Neuronal stem cell (in vitro differentiated cells): ENCODE data around the gene FOXS1.

Experiments used
- DNase-seq: peaks from one replicate; pipeline ENCODE4 v3.0.0-alpha.2; 2013; ENCODE audit warnings: low spot score
- H2AFZ ChIP-seq: one replicate; pipeline ENCODE4 v1.6.1; 2013; ENCODE audit warnings: mild to moderate bottlenecking, low read length, inconsistent platforms
- H2AK5ac ChIP-seq: 2 replicates; pipeline ENCODE4 v1.6.1; 2013; ENCODE audit warnings: low read depth, mild to moderate bottlenecking, inconsistent platforms, low read length, moderate library complexity, mixed read lengths
- H2BK120ac ChIP-seq: 2 replicates; pipeline ENCODE4 v1.6.1; 2013; ENCODE audit warnings: low read depth, mild to moderate bottlenecking, inconsistent platforms, low read length, moderate library complexity, mixed read lengths
- H2BK12ac ChIP-seq: one replicate; pipeline ENCODE4 v1.6.1; 2013; ENCODE audit warnings: low read length, inconsistent platforms
- H2BK15ac ChIP-seq: 2 replicates; pipeline ENCODE4 v1.6.1; 2013; ENCODE audit warnings: mild to moderate bottlenecking, low read length, inconsistent platforms, mixed read lengths
- H2BK5ac ChIP-seq: one replicate; pipeline ENCODE4 v1.6.1; 2013; ENCODE audit warnings: inconsistent platforms, mild to moderate bottlenecking, low read length, moderate library complexity
- H3K14ac ChIP-seq: one replicate; pipeline ENCODE4 v1.6.1; 2013; ENCODE audit warnings: low read length, inconsistent platforms
- H3K18ac ChIP-seq: 2 replicates; pipeline ENCODE4 v1.6.1; 2013; ENCODE audit warnings: low read length, inconsistent platforms
- H3K23ac ChIP-seq: 2 replicates; pipeline ENCODE4 v1.6.1; 2013; ENCODE audit warnings: low read depth, mild to moderate bottlenecking, mixed read lengths, low read length, inconsistent platforms; ENCODE audit not compliant: poor library complexity
- H3K27ac ChIP-seq: replicated peaks from 3 replicates; pipeline ENCODE4 v1.5.1; 2013; ENCODE audit warnings: low read length, inconsistent platforms
- H3K27me3 ChIP-seq, 3 experiments: 2 replicates each; pipeline ENCODE4 v1.6.1; 2013; ENCODE audit warnings: low read length in 3 of 3, mild to moderate bottlenecking in 2 of 3, inconsistent platforms in 1 of 3, low read depth in 1 of 3, mixed read lengths in 1 of 3, moderate library complexity in 1 of 3; ENCODE audit not compliant: control insufficient read depth in 3 of 3, insufficient read depth in 3 of 3
- H3K36me3 ChIP-seq, 2 donors: replicated peaks in 1 of 2; 2 replicates each; pipeline ENCODE4 v1.6.1; 2013; ENCODE audit warnings: low read length in 2 of 2; ENCODE audit not compliant: control insufficient read depth in 2 of 2, insufficient read depth in 2 of 2
- H3K4ac ChIP-seq: 2 replicates; pipeline ENCODE4 v1.6.1; 2013; ENCODE audit warnings: inconsistent platforms, mild to moderate bottlenecking, low read length, moderate library complexity
- H3K4me1 ChIP-seq, 2 donors: 1 replicate in 1 of 2; 2 replicates in 1 of 2; pipeline ENCODE4 v1.6.1; 2013; ENCODE audit warnings: low read length in 2 of 2, low read depth in 1 of 2; ENCODE audit not compliant: control insufficient read depth in 2 of 2, insufficient read depth in 1 of 2
- H3K4me2 ChIP-seq: one replicate; pipeline ENCODE4 v1.6.1; 2013; ENCODE audit warnings: mild to moderate bottlenecking, low read length, inconsistent platforms; ENCODE audit not compliant: insufficient read depth, poor library complexity, severe bottlenecking
- H3K4me3 ChIP-seq, 2 donors: 2 replicates each; pipeline ENCODE4 v1.5.1; 2013; ENCODE audit warnings: low read length in 2 of 2, mild to moderate bottlenecking in 2 of 2, inconsistent platforms in 1 of 2, moderate library complexity in 1 of 2
- H3K79me1 ChIP-seq: one replicate; pipeline ENCODE4 v1.6.1; 2013; ENCODE audit warnings: low read depth, mild to moderate bottlenecking, inconsistent platforms, low read length, moderate library complexity
- H3K9ac ChIP-seq: one replicate; pipeline ENCODE4 v1.6.1; 2013; ENCODE audit warnings: mild to moderate bottlenecking, low read depth, low read length, inconsistent platforms; ENCODE audit not compliant: poor library complexity
- H3K9me3 ChIP-seq, 2 donors: replicated peaks in 1 of 2; 2 replicates each; pipeline versions ENCODE3 to v1.6.1; 2013; ENCODE audit warnings: low read length in 2 of 2, mild to moderate bottlenecking in 2 of 2, inconsistent platforms in 1 of 2, low read depth in 1 of 2, mixed read lengths in 1 of 2, moderate library complexity in 1 of 2; ENCODE audit not compliant: control insufficient read depth in 2 of 2, insufficient read depth in 1 of 2
- H4K8ac ChIP-seq: one replicate; pipeline ENCODE4 v1.6.1; 2013; ENCODE audit warnings: low read depth, mild to moderate bottlenecking, inconsistent platforms, low read length, moderate library complexity
- H4K91ac ChIP-seq: one replicate; pipeline ENCODE4 v1.6.1; 2013; ENCODE audit warnings: low read length, low read depth, mild to moderate bottlenecking, inconsistent platforms; ENCODE audit not compliant: poor library complexity
- WGBS, 2 donors: extraction: QIAGEN DNeasy Blood & Tissue Kit; methylation state at CpG; one replicate each; pipeline ENCODE4 v1.1.7; 2013; ENCODE audit warnings: missing lambda C conversion rate in 2 of 2, mixed read lengths in 1 of 2; ENCODE audit not compliant: insufficient read length in 2 of 2, insufficient replicate concordance in 1 of 2; ENCODE audit errors: extremely low coverage in 2 of 2; 5-methylcytosine and 5-hydroxymethylcytosine counted together

Gene FOXS1

DNA sequence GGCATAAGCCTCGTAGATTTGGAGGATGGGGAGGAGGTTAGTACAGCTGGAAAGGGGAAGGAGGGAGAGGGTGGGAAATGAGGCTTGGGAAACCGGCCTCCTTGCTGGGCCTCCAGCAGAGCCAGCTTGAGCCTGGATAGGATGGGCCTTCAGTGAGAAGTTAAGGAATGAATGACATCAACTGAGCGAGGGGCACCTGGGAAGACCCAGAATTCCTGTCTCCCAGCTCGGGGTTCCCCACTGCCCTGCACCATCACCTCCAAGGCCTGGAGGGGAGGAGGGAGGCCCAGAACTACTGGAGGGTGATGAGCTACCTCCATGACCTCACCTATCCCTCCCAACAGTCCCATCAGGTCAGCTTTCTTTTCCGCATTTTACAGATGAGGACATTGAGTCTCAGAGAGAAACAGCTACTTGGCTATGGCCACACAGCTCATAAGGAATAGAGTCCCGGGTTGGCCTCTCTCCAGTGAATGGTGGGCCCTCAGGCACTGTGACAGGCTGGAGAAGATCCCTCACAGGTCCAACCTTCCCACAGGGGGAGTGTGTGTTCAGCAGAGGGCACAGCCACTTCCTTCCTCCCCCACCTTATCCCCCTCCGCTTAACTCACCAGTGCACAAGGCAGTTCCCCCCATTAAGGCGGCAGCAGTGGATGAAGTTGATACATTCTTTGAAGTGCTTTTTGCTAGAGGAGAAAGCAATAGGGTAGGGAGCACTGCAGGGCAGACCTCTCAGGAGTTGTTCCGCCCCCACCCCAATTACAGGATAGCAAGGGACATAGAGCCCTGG is 18.1 kb upstream of the FOXS1 start:
- no peak overlapping the region for H3K4ac ChIP-seq
- no peak overlapping the region for H3K14ac ChIP-seq
- H3K4me3 ChIP-seq, result no peak overlapping the region
- H3K4me1 ChIP-seq, result peaks cover 11 to 19% of the 10 kb centered on the region in 2 donors
- peak overlapping the region; percentile 19 for H3K23ac ChIP-seq
- peaks cover 0 to 40% of the 10 kb centered on the region in 2 donors for H3K36me3 ChIP-seq
- peak overlapping the region; percentile 8 for H2BK12ac ChIP-seq
- no peak overlapping the region for H3K4me2 ChIP-seq
- H4K8ac ChIP-seq, result no peak overlapping the region
- no peak overlapping the region for H2AFZ ChIP-seq
- H3K79me1 ChIP-seq, result no peaks in the 10 kb centered on the region
- peaks cover 0 to 4% (median 0%) of the 10 kb centered on the region in 3 experiments for H3K27me3 ChIP-seq
- no peak overlapping the region for H4K91ac ChIP-seq
- no peaks in the 10 kb centered on the region for H3K9me3 ChIP-seq
- no CpG with 5 or more reads among the region's 9 CpGs for WGBS, 2 donors
- no peak for DNase-seq
- H3K27ac ChIP-seq, result no peak overlapping the region
- H2BK5ac ChIP-seq, result no peak overlapping the region
- no peak overlapping the region for H2BK120ac ChIP-seq
- peak overlapping the region; percentile 28 for H2AK5ac ChIP-seq
- H3K9ac ChIP-seq, result no peak overlapping the region
- H2BK15ac ChIP-seq, result peak overlapping the region; percentile 59
- H3K18ac ChIP-seq, result no peak overlapping the region

DNA sequence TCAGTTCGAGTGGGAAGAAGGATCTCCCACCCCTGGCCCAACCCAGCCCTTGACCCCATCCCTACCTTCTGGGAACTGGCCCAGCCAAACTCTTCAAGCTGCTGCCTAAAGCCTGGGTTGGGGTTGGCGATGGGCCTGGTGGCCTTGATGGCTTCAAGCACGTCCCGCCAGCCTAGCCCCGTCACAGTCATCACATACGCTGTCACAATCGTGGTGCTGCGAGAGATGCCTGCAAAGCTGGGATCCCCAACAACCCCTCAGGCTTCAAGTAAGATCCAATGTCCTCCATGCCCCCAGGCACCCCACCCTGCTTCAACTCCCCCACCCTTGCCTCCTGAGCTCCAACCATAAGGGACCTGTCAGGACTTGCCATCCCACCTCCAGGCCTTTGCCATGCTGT is 17.1 kb upstream of the FOXS1 start:
- Histone ChIP-seq H2BK5ac (no peak overlapping the region), H3K36me3 (peaks cover 0 to 40% of the 10 kb centered on the region in 2 donors), H3K14ac (no peak overlapping the region), H3K23ac (no peak overlapping the region), H2AFZ (no peak overlapping the region), H2BK15ac (peak overlapping the region; percentile 50), H3K4me2 (no peak overlapping the region), H2BK120ac (peak overlapping the region; percentile 7), H3K4me3 (no peak overlapping the region), H3K9me3 (no peaks in the 10 kb centered on the region), H3K9ac (no peak overlapping the region), H4K91ac (peak overlapping the region; percentile 19), H3K27me3 (peaks cover 0 to 4% (median 4%) of the 10 kb centered on the region in 3 experiments), H3K4ac (no peak overlapping the region), H3K27ac (no peak overlapping the region), H2AK5ac (peak overlapping the region; percentile 73), H4K8ac (no peak overlapping the region), H3K18ac (peak overlapping the region; percentile 15), H3K4me1 (peaks cover 11 to 19% of the 10 kb centered on the region in 2 donors), H2BK12ac (peak overlapping the region; percentile 52), H3K79me1 (no peaks in the 10 kb centered on the region)
- WGBS, 2 donors, result no CpG with 5 or more reads among the region's 8 CpGs
- no peak for DNase-seq

GRCh38 chr20:31862157-31862470 is 16.7 kb upstream of the FOXS1 start:
- H3K9ac ChIP-seq, result no peak overlapping the region
- WGBS, 2 donors, result no CpG with 5 or more reads among the region's 5 CpGs
- no peak overlapping the region for H2BK5ac ChIP-seq
- no peaks in the 10 kb centered on the region for H3K79me1 ChIP-seq
- peak overlapping the region in 1 of 2 donors; percentile 84 for H3K4me3 ChIP-seq
- H3K4me2 ChIP-seq, result peak overlapping the region; percentile 79
- no peak overlapping the region for H3K18ac ChIP-seq
- no peak overlapping the region for H2BK12ac ChIP-seq
- no peak for DNase-seq
- no peak overlapping the region for H4K8ac ChIP-seq
- no peaks in the 10 kb centered on the region for H3K9me3 ChIP-seq
- H3K14ac ChIP-seq, result no peak overlapping the region
- peaks cover 11 to 19% of the 10 kb centered on the region in 2 donors for H3K4me1 ChIP-seq
- peak overlapping the region; percentile 75 for H3K27ac ChIP-seq
- H3K23ac ChIP-seq, result no peak overlapping the region
- H3K36me3 ChIP-seq, result peaks cover 0 to 38% of the 10 kb centered on the region in 2 donors
- no peak overlapping the region for H3K4ac ChIP-seq
- no peak overlapping the region for H2AK5ac ChIP-seq
- peaks cover 0 to 4% (median 4%) of the 10 kb centered on the region in 3 experiments for H3K27me3 ChIP-seq
- H2AFZ ChIP-seq, result peak overlapping the region; percentile 88
- no peak overlapping the region for H2BK15ac ChIP-seq
- no peak overlapping the region for H4K91ac ChIP-seq
- H2BK120ac ChIP-seq, result no peak overlapping the region

- Histone ChIP-seq H2AFZ (peak overlapping the region; percentile 88), H3K79me1 (no peaks in the 10 kb centered on the region), H2BK15ac (peak overlapping the region; percentile 62), H2AK5ac (peak overlapping the region; percentile 21), H3K9me3 (no peaks in the 10 kb centered on the region), H2BK120ac (no peak overlapping the region), H3K18ac (peak overlapping the region; percentile 96), H3K14ac (peak overlapping the region; percentile 82), H3K36me3 (peaks cover 0 to 33% of the 10 kb centered on the region in 2 donors), H3K4me2 (peak overlapping the region; percentile 99), H2BK12ac (no peak overlapping the region), H3K9ac (peak overlapping the region; percentile 91), H2BK5ac (peak overlapping the region; percentile 83), H3K4ac (no peak overlapping the region), H3K4me3 (peak overlapping the region; percentile 48 to 87), H3K27ac (peak overlapping the region; percentile 80), H3K27me3 (peaks cover 0 to 4% (median 4%) of the 10 kb centered on the region in 3 experiments), H4K91ac (no peak overlapping the region), H3K23ac (peak overlapping the region; percentile 86), H4K8ac (peak overlapping the region; percentile 70), H3K4me1 (peaks cover 11 to 19% of the 10 kb centered on the region in 2 donors)
- no CpG with 5 or more reads among the region's 60 CpGs for WGBS, 2 donors
- DNase-seq, result peak; percentile 85
Measured at GRCh38 chr20:31861385-31862156, 16.2 kb upstream of the FOXS1 start.
